ENCODE results near the gene PLA2G2F.

PLA2G2F gene

GRCh38 chr1:20143734-20144565, 4.8 kb downstream of the PLA2G2F start:
- no peak for DNase-seq

GRCh38 chr1:20147846-20148570, 8.9 kb downstream of the PLA2G2F start:
- DNase-seq: no peak

- no peak for DNase-seq
Measured at GRCh38 chr1:20148571-20149500, 9.7 kb downstream of the PLA2G2F start.

GRCh38 chr1:20149601-20150325, 10.6 kb downstream of the PLA2G2F start:
- DNase-seq: no peak

GRCh38 chr1:20150326-20150705, 11.2 kb downstream of the PLA2G2F start:
- no peak for DNase-seq

GRCh38 chr1:20150969-20151368, 11.8 kb downstream of the PLA2G2F start:
- DNase-seq: no peak

- DNase-seq: peak; percentile 79
Measured at GRCh38 chr1:20151906-20152598, 12.9 kb downstream of the PLA2G2F start.

- no peak for DNase-seq
Measured at GRCh38 chr1:20152599-20152930, 13.4 kb downstream of the PLA2G2F start.

- DNase-seq: no peak
Measured at GRCh38 chr1:20153000-20153418, 13.9 kb downstream of the PLA2G2F start.

GRCh38 chr1:20154301-20154831, 15.2 kb downstream of the PLA2G2F start:
- no peak for DNase-seq

GRCh38 chr1:20158358-20159070, 19.4 kb downstream of the PLA2G2F start:
- DNase-seq: no peak

GRCh38 chr1:20160034-20160433, 20.9 kb downstream of the PLA2G2F start:
- no peak for DNase-seq

GRCh38 chr1:20164694-20165202, 25.6 kb downstream of the PLA2G2F start:
- peak; percentile 27 for DNase-seq

GRCh38 chr1:20165522-20165951, 26.4 kb downstream of the PLA2G2F start:
- DNase-seq: peak; percentile 49

GRCh38 chr1:20166051-20166450, 26.9 kb downstream of the PLA2G2F start:
- no peak for DNase-seq

- DNase-seq: no peak
Measured at GRCh38 chr1:20167126-20167525, 28.0 kb downstream of the PLA2G2F start.

GRCh38 chr1:20168564-20169491, 29.7 kb downstream of the PLA2G2F start:
- DNase-seq: no peak

GRCh38 chr1:20169932-20170331, 30.8 kb downstream of the PLA2G2F start:
- DNase-seq: no peak

- DNase-seq: no peak
Measured at GRCh38 chr1:20172033-20172590, 33.0 kb downstream of the PLA2G2F start.
